ENCODE results near the gene IFT81.

IFT81 gene

DNA sequence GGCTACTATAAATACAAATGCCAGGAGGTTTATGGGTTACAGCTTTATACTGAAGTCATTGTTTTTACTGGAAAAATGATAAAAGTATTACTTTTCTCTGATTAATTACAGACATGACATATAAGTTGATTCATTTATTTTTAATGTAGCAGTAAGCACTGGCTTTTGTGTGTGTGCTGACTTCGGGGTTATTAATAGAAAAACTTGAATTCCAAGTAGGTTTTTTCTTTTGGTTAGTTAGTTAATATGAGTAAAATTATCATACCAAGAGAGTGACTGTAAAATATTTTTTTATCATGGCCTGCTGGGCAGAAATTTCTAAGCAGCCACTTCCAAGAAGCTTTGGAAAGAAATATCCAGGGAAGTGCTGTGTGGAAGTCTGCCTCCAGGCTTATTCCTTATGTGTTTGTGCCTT is 56.4 kb downstream of the IFT81 start:
- Mint-ChIP-seq H3K9me3 (peaks cover 8% of the 10 kb centered on the region), H3K27me3 (ENCODE audit: low read depth) (no peaks in the 10 kb centered on the region), H3K27ac (peak overlapping the region; percentile 23 to 85 (median 81)), H3K36me3 (ENCODE audit: low read depth) (peaks cover 59% of the 10 kb centered on the region), H3K4me3 (no peak overlapping the region), H3K4me1 (peaks cover 32% of the 10 kb centered on the region)
- TF ChIP-seq, protein P1, sequence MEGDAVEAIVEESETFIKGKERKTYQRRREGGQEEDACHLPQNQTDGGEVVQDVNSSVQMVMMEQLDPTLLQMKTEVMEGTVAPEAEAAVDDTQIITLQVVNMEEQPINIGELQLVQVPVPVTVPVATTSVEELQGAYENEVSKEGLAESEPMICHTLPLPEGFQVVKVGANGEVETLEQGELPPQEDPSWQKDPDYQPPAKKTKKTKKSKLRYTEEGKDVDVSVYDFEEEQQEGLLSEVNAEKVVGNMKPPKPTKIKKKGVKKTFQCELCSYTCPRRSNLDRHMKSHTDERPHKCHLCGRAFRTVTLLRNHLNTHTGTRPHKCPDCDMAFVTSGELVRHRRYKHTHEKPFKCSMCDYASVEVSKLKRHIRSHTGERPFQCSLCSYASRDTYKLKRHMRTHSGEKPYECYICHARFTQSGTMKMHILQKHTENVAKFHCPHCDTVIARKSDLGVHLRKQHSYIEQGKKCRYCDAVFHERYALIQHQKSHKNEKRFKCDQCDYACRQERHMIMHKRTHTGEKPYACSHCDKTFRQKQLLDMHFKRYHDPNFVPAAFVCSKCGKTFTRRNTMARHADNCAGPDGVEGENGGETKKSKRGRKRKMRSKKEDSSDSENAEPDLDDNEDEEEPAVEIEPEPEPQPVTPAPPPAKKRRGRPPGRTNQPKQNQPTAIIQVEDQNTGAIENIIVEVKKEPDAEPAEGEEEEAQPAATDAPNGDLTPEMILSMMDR (IDR thresholded peaks at IDR 0.05; ENCODE audit: unreplicated experiment in 3 of 3), result no peak

DNA sequence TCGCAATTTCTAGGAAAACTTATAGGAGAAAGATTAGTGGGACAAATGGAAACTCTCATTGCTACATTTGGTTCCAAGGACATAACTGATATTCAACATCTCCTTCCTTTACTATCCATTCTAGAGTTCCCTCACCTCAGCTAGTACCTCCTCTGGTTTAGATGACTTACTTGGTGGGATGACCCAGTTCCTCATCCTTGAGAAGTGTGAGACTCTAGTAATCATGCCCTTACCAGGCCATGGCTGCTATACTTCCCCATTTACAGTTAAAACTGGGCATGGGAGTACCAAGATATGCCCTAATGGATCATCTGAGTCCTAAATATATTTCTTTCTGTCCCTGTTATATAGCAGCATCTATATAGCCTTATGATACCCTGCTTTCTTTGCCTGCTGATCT is 58.1 kb downstream of the IFT81 start:
- Mint-ChIP-seq H3K4me1 (peaks cover 18% of the 10 kb centered on the region), H3K27ac (peak overlapping the region in 2 of 3 experiments; percentile 39 to 81), H3K4me3 (no peak overlapping the region), H3K9me3 (peaks cover 22% of the 10 kb centered on the region), H3K36me3 (ENCODE audit: low read depth) (peaks cover 70% of the 10 kb centered on the region), H3K27me3 (ENCODE audit: low read depth) (no peaks in the 10 kb centered on the region)
- TF ChIP-seq, protein P1 (IDR thresholded peaks at IDR 0.05; ENCODE audit: unreplicated experiment in 3 of 3), result no peak

DNA sequence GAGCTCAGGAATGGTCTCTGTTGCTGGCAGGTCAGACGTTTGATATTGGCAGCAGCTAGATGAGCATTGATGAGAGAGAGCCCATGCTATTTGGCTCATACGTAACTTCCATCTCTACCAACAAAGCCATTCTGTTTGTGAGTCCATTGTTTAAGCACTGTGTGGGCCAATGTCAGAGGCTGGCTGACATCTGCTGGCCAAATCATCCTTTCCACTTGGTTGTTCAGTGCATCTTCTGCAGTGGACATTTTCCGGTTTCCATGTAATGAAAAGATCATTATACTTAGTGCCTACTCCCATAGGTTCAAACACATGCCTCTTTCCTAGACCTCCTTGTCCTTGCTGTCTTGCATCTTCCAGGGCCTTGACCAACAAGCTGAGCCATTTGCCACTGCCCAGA is 59.2 kb downstream of the IFT81 start:
- Mint-ChIP-seq H3K36me3 (ENCODE audit: low read depth) (peaks cover 81% of the 10 kb centered on the region), H3K4me1 (peaks cover 18% of the 10 kb centered on the region), H3K9me3 (peaks cover 27% of the 10 kb centered on the region), H3K4me3 (no peak overlapping the region), H3K27me3 (ENCODE audit: low read depth) (no peaks in the 10 kb centered on the region), H3K27ac (no peak overlapping the region)
- TF ChIP-seq, protein P1 (IDR thresholded peaks at IDR 0.05; ENCODE audit: unreplicated experiment in 3 of 3), result no peak

DNA sequence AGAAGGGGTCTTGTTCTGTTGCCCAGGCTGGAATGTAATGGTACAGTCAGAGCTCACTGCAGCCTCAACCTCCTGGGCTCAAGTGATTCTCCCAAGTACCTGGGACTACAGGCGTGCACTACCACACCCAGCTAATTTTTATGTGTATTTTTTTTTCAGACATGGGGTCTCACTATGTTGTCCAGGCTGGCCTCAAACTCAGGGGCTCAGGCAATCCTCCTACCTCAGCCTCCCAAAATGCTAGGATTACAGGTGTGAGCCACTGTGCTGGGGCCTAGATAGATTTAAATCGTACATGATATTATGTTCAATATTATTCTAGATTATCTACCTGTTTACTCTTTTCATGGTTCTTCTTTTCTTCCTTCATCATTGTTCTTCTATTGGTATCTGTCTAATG is 61.5 kb downstream of the IFT81 start:
- Mint-ChIP-seq H3K36me3 (ENCODE audit: low read depth) (peaks cover 90% of the 10 kb centered on the region), H3K27me3 (ENCODE audit: low read depth) (no peaks in the 10 kb centered on the region), H3K4me3 (no peak overlapping the region), H3K27ac (no peak overlapping the region), H3K9me3 (peaks cover 37% of the 10 kb centered on the region), H3K4me1 (peaks cover 8% of the 10 kb centered on the region)
- TF ChIP-seq, protein P1 (IDR thresholded peaks at IDR 0.05; ENCODE audit: unreplicated experiment in 3 of 3), result no peak

DNA sequence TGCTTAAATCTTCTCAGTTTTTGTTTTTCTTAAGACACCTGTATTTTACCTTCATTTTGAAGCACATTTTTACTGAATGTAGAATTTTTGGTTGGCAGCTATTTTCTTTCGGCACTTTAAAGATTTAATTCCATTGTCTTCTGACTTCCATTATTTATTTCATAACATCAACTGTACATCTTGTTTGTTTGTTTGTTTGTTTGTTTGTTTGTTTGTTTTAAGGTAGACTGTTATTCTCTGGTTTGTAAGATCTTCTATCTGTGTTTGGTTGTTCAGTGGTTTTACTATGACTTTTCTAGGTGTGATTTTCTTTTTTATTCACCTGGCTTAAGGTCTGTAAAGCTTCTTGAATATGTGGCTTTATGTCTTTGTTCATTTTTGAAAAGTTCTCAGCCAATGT is 61.9 kb downstream of the IFT81 start:
- H3K4me1 Mint-ChIP-seq, result peaks cover 7% of the 10 kb centered on the region
- peaks cover 37% of the 10 kb centered on the region for H3K9me3 Mint-ChIP-seq
- H3K4me3 Mint-ChIP-seq, result no peak overlapping the region
- no peaks in the 10 kb centered on the region for H3K27me3 Mint-ChIP-seq (ENCODE audit: low read depth)
- TF ChIP-seq, protein P1 (IDR thresholded peaks at IDR 0.05; ENCODE audit: unreplicated experiment in 3 of 3), result no peak
- H3K36me3 Mint-ChIP-seq (ENCODE audit: low read depth), result peaks cover 94% of the 10 kb centered on the region
- H3K27ac Mint-ChIP-seq, result no peak overlapping the region

DNA sequence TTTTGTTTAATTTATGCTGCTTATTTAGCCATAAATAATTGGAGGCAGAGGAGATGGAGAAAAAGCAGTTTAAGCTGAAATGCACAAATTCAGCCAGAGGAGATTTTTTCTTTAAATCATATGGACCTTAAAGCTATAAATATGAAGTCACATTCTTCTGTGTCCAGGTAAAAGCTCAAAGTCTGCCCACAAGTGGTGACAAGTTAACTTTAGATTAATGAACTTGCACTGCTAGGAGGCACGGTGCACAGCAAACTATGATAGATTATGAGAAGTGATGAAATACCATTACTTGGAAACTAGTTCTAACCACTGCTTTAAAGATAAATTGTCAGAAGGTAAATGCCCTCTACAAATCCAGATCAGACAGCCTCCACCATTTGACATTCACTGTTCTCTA is 69.0 kb downstream of the IFT81 start:
- H3K27ac Mint-ChIP-seq, result no peak overlapping the region
- H3K4me1 Mint-ChIP-seq, result peaks cover 17% of the 10 kb centered on the region

More for the DNA sequence above, 69.0 kb downstream of the IFT81 start:
- H3K4me3 Mint-ChIP-seq, result no peak overlapping the region
- H3K9me3 Mint-ChIP-seq, result peaks cover 11% of the 10 kb centered on the region
- TF ChIP-seq, protein P1 (IDR thresholded peaks at IDR 0.05; ENCODE audit: unreplicated experiment in 3 of 3), result no peak
- H3K27me3 Mint-ChIP-seq (ENCODE audit: low read depth), result no peaks in the 10 kb centered on the region
- peaks cover 83% of the 10 kb centered on the region for H3K36me3 Mint-ChIP-seq (ENCODE audit: low read depth)
